Thyroid gland (tissue), 4 donors: ENCODE data around the gene AGT. TPM values are rescaled to one million over a fixed set of nuclear protein-coding genes. Genes with fewer than 3 reads are reported as not detected.

Source experiments
- DNase-seq, 2 donors: peaks; one replicate each; pipeline ENCODE4 v3.0.0-alpha.2; 2019
- H3K27ac ChIP-seq, 3 donors: fragments of 200-600 bp; sonication (generic); 1 replicate in 2 of 3; 2 replicates in 1 of 3; pipeline ENCODE4 v1.5.1; 2016 to 2019; ENCODE audit warnings: mild to moderate bottlenecking in 1 of 3, moderate library complexity in 1 of 3
- H3K27me3 ChIP-seq: fragments of 200-600 bp; sonication (generic); one replicate; pipeline ENCODE4 v1.5.1; 2019
- H3K36me3 ChIP-seq, 2 donors: fragments of 200-600 bp; sonication (generic); one replicate each; pipeline ENCODE4 v1.5.1; 2016 to 2019
- H3K4me1 ChIP-seq, 2 donors: fragments of 200-600 bp; sonication (generic); one replicate each; pipeline ENCODE4 v1.5.1; 2017 to 2019
- H3K4me3 ChIP-seq, 3 donors: fragments of 200-600 bp; sonication (generic); replicated peaks in 1 of 3; 1 replicate in 2 of 3; 2 replicates in 1 of 3; pipeline ENCODE4 v1.5.1; 2016; ENCODE audit warnings: mild to moderate bottlenecking in 1 of 3
- H3K9me3 ChIP-seq: fragments of 200-600 bp; sonication (generic); one replicate; pipeline ENCODE4 v1.5.1; 2017
- CTCF ChIP-seq, 6 experiments: fragments of 200-600 bp in 3 of 6; fragments of 450-650 bp in 3 of 6; sonication (generic) in 3 of 6; IDR thresholded peaks; one replicate each; pipeline ENCODE4 v1.5.1; 2016 to 2019; ENCODE audit warnings: antibody characterized with exemption in 6 of 6, mild to moderate bottlenecking in 2 of 6, inconsistent platforms in 1 of 6, moderate library complexity in 1 of 6
- POLR2A ChIP-seq, 2 donors: fragments of 450-650 bp; IDR thresholded peaks; one replicate each; pipeline ENCODE4 v1.6.1; 2017; ENCODE audit warnings: antibody characterized with exemption in 2 of 2, mild to moderate bottlenecking in 2 of 2, moderate library complexity in 1 of 2
- WGBS, 2 donors: methylation state at CpG; one replicate each; pipeline ENCODE4 v1.1.5; 2017; 5-methylcytosine and 5-hydroxymethylcytosine counted together
- intact Hi-C: fragments of 100-400 bp; cut with DNase I; formaldehyde crosslinking; loops from one replicate; pipeline ENCODE4 v1.15.1; 2023
- total RNA-seq, 4 donors: library from RNA; depleted of rRNA; stranded (reverse); fragments of >200 nt; gene quantifications; one replicate each; pipeline ENCODE4 v1.2.3, GENCODE V29; 2016

The AGT gene
- total RNA-seq, 4 donors from 2014 or later = 4.0 to 14.4 (median 8.7) TPM

GRCh38 chr1:230747890-230748800 lies 34.2 kb upstream of the AGT start:
- TF ChIP-seq CTCF (IDR thresholded peaks at IDR 0.05) = no peak
- TF ChIP-seq POLR2A (IDR thresholded peaks at IDR 0.05) = no peak
- no peaks in the 10 kb centered on the region for H3K9me3 ChIP-seq
- no peaks in the 10 kb centered on the region for H3K27me3 ChIP-seq
- DNase-seq = no peak
- no peaks in the 10 kb centered on the region for H3K36me3 ChIP-seq
- no peak overlapping the region for H3K4me3 ChIP-seq
- peaks cover 16 to 28% of the 10 kb centered on the region in 2 donors for H3K4me1 ChIP-seq
- H3K27ac ChIP-seq = no peak overlapping the region
- 81 to 86% methylated on average over 7 to 15 of the region's 16 CpGs for WGBS, 2 donors
- intact Hi-C loops = no loop called here

- H3K27ac ChIP-seq = no peak within 1 kb of the TSS
- no peaks in the 10 kb centered on the region for H3K27me3 ChIP-seq
- H3K4me3 ChIP-seq = no peak within 1 kb of the TSS
- DNase-seq = no peak
- no peaks in the 10 kb centered on the region for H3K36me3 ChIP-seq
- TF ChIP-seq POLR2A (IDR thresholded peaks at IDR 0.05) (no peak), CTCF (IDR thresholded peaks at IDR 0.05) (no peak)
- no peaks in the 10 kb centered on the region for H3K9me3 ChIP-seq
- 58 to 63% methylated on average over 13 to 14 of the region's 14 CpGs for WGBS, 2 donors
- intact Hi-C loops = no loop called here
- H3K4me1 ChIP-seq = peaks cover 9 to 19% of the 10 kb centered on the region in 2 donors
Measured at GRCh38 chr1:230747127-230747730, 33.3 kb upstream of the AGT start, which contains the start of gene CAPN9. TSS of gene CAPN9 (plus strand) at chr1:230747388. CDS start at chr1:230747497, 109 bp downstream.

- TF ChIP-seq CTCF (IDR thresholded peaks at IDR 0.05) (no peak), POLR2A (IDR thresholded peaks at IDR 0.05) (no peak)
- no peaks in the 10 kb centered on the region for H3K9me3 ChIP-seq
- H3K4me3 ChIP-seq = no peak overlapping the region
- H3K27me3 ChIP-seq = no peaks in the 10 kb centered on the region
- no peak for DNase-seq
- WGBS, 2 donors = 93 to 95% methylated on average over 4 of the region's 4 CpGs
- no peak overlapping the region for H3K27ac ChIP-seq
- H3K4me1 ChIP-seq = peaks cover 5 to 12% of the 10 kb centered on the region in 2 donors
- intact Hi-C loops = no loop called here
- no peaks in the 10 kb centered on the region for H3K36me3 ChIP-seq
Measured at GRCh38 chr1:230746617-230747016, 32.7 kb upstream of the AGT start.

GRCh38 chr1:230745071-230745470 lies 31.1 kb upstream of the AGT start:
- H3K27me3 ChIP-seq = no peaks in the 10 kb centered on the region
- intact Hi-C loops = no loop called here
- H3K4me1 ChIP-seq = peaks cover 0 to 3% of the 10 kb centered on the region in 2 donors
- H3K27ac ChIP-seq = no peak overlapping the region
- H3K9me3 ChIP-seq = no peaks in the 10 kb centered on the region
- no peak for TF ChIP-seq POLR2A (IDR thresholded peaks at IDR 0.05)
- no peak for TF ChIP-seq CTCF (IDR thresholded peaks at IDR 0.05)
- WGBS, 2 donors = 72 to 88% methylated on average over 3 of the region's 3 CpGs
- H3K4me3 ChIP-seq = no peak overlapping the region
- no peak for DNase-seq
- no peaks in the 10 kb centered on the region for H3K36me3 ChIP-seq

GRCh38 chr1:230744382-230744781 lies 30.5 kb upstream of the AGT start:
- Histone ChIP-seq H3K27ac (no peak overlapping the region), H3K4me3 (no peak overlapping the region), H3K36me3 (no peaks in the 10 kb centered on the region), H3K9me3 (no peaks in the 10 kb centered on the region), H3K4me1 (peaks cover 0 to 3% of the 10 kb centered on the region in 2 donors), H3K27me3 (no peaks in the 10 kb centered on the region)
- TF ChIP-seq POLR2A (IDR thresholded peaks at IDR 0.05) (no peak), CTCF (IDR thresholded peaks at IDR 0.05) (no peak)
- no peak for DNase-seq
- intact Hi-C loops = no loop called here
- 69 to 76% methylated on average over 5 of the region's 5 CpGs for WGBS, 2 donors
